GM12878 (cell line): ENCODE data around the gene PPP1R3F. TPM values are rescaled to one million over a fixed set of nuclear protein-coding genes. Genes with fewer than 3 reads are reported as not detected.

ENCODE experiments used
- ATAC-seq: fragments of 200-7000 bp; cut with Tn5 transposase; 3 replicates; pipeline ENCODE4 v1.9.1; 2020; ENCODE audit warnings: mild to moderate bottlenecking, moderate library complexity
- BruUV-seq: library from RNA; stranded (reverse); fragments of 400-500 nt; replicated peaks from 2 replicates; lab custom pipeline; 2021; lab: Mats Ljungman, UMichigan
- CTCF ChIA-PET: fragments of 300-600 bp; sonication (Branson Sonifier 250); formaldehyde crosslinking; extraction: SDS; loops from one replicate; lab custom pipeline; 2021; ENCODE audit warnings: inconsistent platforms; lab: Yijun Ruan, JAX
- POLR2A ChIA-PET: fragments of 350-600 bp; formaldehyde crosslinking; extraction: SDS; loops from one replicate; lab custom pipeline; 2021; ENCODE audit warnings: inconsistent platforms; lab: Charles Lee
- RAD21 ChIA-PET: fragments of 300-600 bp; sonication (Branson Sonifier 250); formaldehyde crosslinking; loops from one replicate; lab custom pipeline; 2023; ENCODE audit warnings: antibody characterized with exemption; ENCODE audit not compliant: unreplicated experiment; lab: Charles Lee
- SMC1A ChIA-PET: fragments of 300-600 bp; sonication (Branson Sonifier 250); formaldehyde crosslinking; loops from one replicate; lab custom pipeline; 2023; ENCODE audit not compliant: unreplicated experiment, uncharacterized antibody; lab: Charles Lee
- DNase-seq: peaks from one replicate; pipeline ENCODE4 v3.0.0-alpha.2; 2011; ENCODE audit warnings: low read depth, low spot score
- FAIRE-seq: peaks from 3 replicates; lab custom pipeline; 2011; peaks lifted over from hg19 to GRCh38; lab: Jason Lieb, UNC
- H2AFZ ChIP-seq: 2 replicates; pipeline ENCODE4 v1.6.0; 2011; ENCODE audit warnings: low read depth, low read length, control low read depth; ENCODE audit not compliant: control insufficient read depth
- H3K27ac ChIP-seq: 2 replicates; pipeline ENCODE4 v1.5.1; 2011; ENCODE audit warnings: control low read depth; ENCODE audit not compliant: control insufficient read depth, insufficient read depth
- H3K27me3 ChIP-seq, 2 experiments: replicated peaks in 1 of 2; 2 replicates each; pipeline versions ENCODE4 v1.6.0 to v1.6.1; 2011; ENCODE audit warnings: low read length in 1 of 2; ENCODE audit not compliant: control insufficient read depth in 2 of 2, insufficient read depth in 2 of 2
- H3K36me3 ChIP-seq, 2 experiments: 2 replicates each; pipeline ENCODE4 v1.5.1; 2011; ENCODE audit warnings: low read length in 1 of 2; ENCODE audit not compliant: control insufficient read depth in 2 of 2, insufficient read depth in 2 of 2
- H3K4me1 ChIP-seq: 2 replicates; pipeline ENCODE4 v1.6.1; 2011; ENCODE audit warnings: mild to moderate bottlenecking, low read length, moderate library complexity, mixed read lengths; ENCODE audit not compliant: control insufficient read depth, insufficient read depth
- H3K4me2 ChIP-seq: 2 replicates; pipeline ENCODE4 v1.6.0; 2011; ENCODE audit warnings: control low read depth; ENCODE audit not compliant: control insufficient read depth, insufficient read depth
- H3K4me3 ChIP-seq: fragments of 200-600 bp; sonication (generic); 2 replicates; pipeline ENCODE4 v1.5.1; 2016
- H3K79me2 ChIP-seq: 2 replicates; pipeline ENCODE4 v1.6.0; 2011; ENCODE audit warnings: low read length; ENCODE audit not compliant: control insufficient read depth, insufficient read depth
- H3K9ac ChIP-seq: 2 replicates; pipeline ENCODE4 v1.8.0; 2011; ENCODE audit warnings: low read length, control low read depth, mixed read lengths; ENCODE audit not compliant: control insufficient read depth, insufficient read depth
- H3K9me3 ChIP-seq: replicated peaks from 3 replicates; pipeline ENCODE4 v1.5.1; 2011; ENCODE audit warnings: mild to moderate bottlenecking, low read length; ENCODE audit not compliant: control insufficient read depth, insufficient read depth
- H4K20me1 ChIP-seq: 2 replicates; pipeline ENCODE4 v1.6.0; 2011; ENCODE audit not compliant: control insufficient read depth, insufficient read depth
- CHD2 ChIP-seq: IDR thresholded peaks from 2 replicates; pipeline ENCODE4 v1.6.1; 2011; ENCODE audit warnings: low read depth, low read length, improper control_type of control experiment, borderline replicate concordance
- E2F4 ChIP-seq: IDR thresholded peaks from 2 replicates; pipeline ENCODE4 v1.6.1; 2012; ENCODE audit warnings: low read depth, low read length, improper control_type of control experiment
- ELK1 ChIP-seq: IDR thresholded peaks from 2 replicates; pipeline ENCODE4 v1.6.1; 2012; ENCODE audit warnings: low read depth, low read length, improper control_type of control experiment
- WGBS: methylation state at CpG from one replicate; pipeline ENCODE4 v1.1.6; 2016; ENCODE audit warnings: low lambda C conversion rate; ENCODE audit not compliant: insufficient replicate concordance, insufficient coverage; ENCODE audit errors: missing lambda C conversion rate; 5-methylcytosine and 5-hydroxymethylcytosine counted together
- in situ Hi-C: fragments of 300-500 bp; cut with MboI; formaldehyde crosslinking; loops from 9 replicates; pipeline ENCODE4 v1.14.3; 2018; ENCODE audit warnings: mixed read lengths
- intact Hi-C: fragments of 100-400 bp; cut with micrococcal nuclease; formaldehyde crosslinking; loops from one replicate; pipeline ENCODE4 v1.14.2; 2022; ENCODE audit not compliant: unreplicated experiment
- polyA plus RNA-seq, 11 experiments: library from polyadenylated mRNA; depleted of rRNA in 4 of 11; unstranded in 6 of 11; stranded (reverse) in 5 of 11; fragments of >200 nt; fragmentation: Nextera tagmentation in 4 of 11; fragmentation: Illumina TruSeq in 1 of 11; extraction: Ambion mirVana in 4 of 11; extraction: Trizol in 1 of 11; gene quantifications; 1 replicate in 1 of 11; 2 replicates in 10 of 11; pipeline versions ENCODE4 v1.2.1 to v1.2.3, GENCODE V29; 2011 to 2016; ENCODE audit warnings: inconsistent platforms in 2 of 11, missing spikeins in 2 of 11, low read depth in 1 of 11
- total RNA-seq, 4 experiments: library from RNA; depleted of rRNA in 3 of 4; stranded (reverse); fragments of >200 nt in 3 of 4; fragmentation: Illumina TruSeq in 1 of 4; extraction: Trizol in 1 of 4; gene quantifications; 2 replicates each; pipeline versions ENCODE4 v1.2.1 to v1.2.3, GENCODE V29; 2013 to 2021

PPP1R3F gene
- total and polyA plus RNA-seq, 10 of the 15 experiments (the other 5 are each of a cell fraction or from before 2014, with no cell fraction given), result 0.18 to 4.4 (median 1.00) TPM

- no peak for FAIRE-seq
- ChIA-PET CTCF (no interaction called here), SMC1A (no interaction called here), RAD21 (no interaction called here), POLR2A (no interaction called here)
- ATAC-seq, result no peak
- Histone ChIP-seq H3K9ac (no peak overlapping the region), H3K27me3 (no peaks in the 10 kb centered on the region), H3K4me1 (no peaks in the 10 kb centered on the region), H3K36me3 (no peaks in the 10 kb centered on the region), H3K27ac (no peak overlapping the region), H3K9me3 (no peaks in the 10 kb centered on the region; the same call in 2 of the 3 replicates), H3K4me2 (no peak overlapping the region), H4K20me1 (no peaks in the 10 kb centered on the region), H2AFZ (no peak overlapping the region), H3K4me3 (no peak overlapping the region), H3K79me2 (no peaks in the 10 kb centered on the region)
- intact Hi-C loops (no loop called here), in situ Hi-C loops (no loop called here)
- no TSS peak for BruUV-seq
- TF ChIP-seq E2F4 (no peak), ELK1 (no peak)
- no peak for DNase-seq
Measured at GRCh38 chrX:49220100-49220499, 49.5 kb upstream of the PPP1R3F start.

GRCh38 chrX:49221868-49222267, 47.7 kb upstream of the PPP1R3F start:
- ChIA-PET RAD21 (no interaction called here), CTCF (no interaction called here), POLR2A (no interaction called here), SMC1A (no interaction called here)
- H3K4me2 ChIP-seq, result no peak overlapping the region
- H3K79me2 ChIP-seq, result no peaks in the 10 kb centered on the region
- H3K9ac ChIP-seq, result no peak overlapping the region
- no peak overlapping the region for H3K4me3 ChIP-seq
- DNase-seq (no peak), ATAC-seq (no peak), FAIRE-seq (no peak)
- no peak overlapping the region for H3K27ac ChIP-seq
- intact Hi-C loops, result no loop called here
- TF ChIP-seq CHD2, result no peak
- H3K27me3 ChIP-seq, result no peaks in the 10 kb centered on the region
- BruUV-seq, result no TSS peak
- H2AFZ ChIP-seq, result no peak overlapping the region
- WGBS, result 39% methylated on average over 2 of the region's 2 CpGs
- no peaks in the 10 kb centered on the region for H3K36me3 ChIP-seq
- H3K9me3 ChIP-seq, result no peaks in the 10 kb centered on the region; the same call in 2 of the 3 replicates
- H3K4me1 ChIP-seq, result no peaks in the 10 kb centered on the region
- in situ Hi-C loops, result no loop called here
- no peaks in the 10 kb centered on the region for H4K20me1 ChIP-seq
